ENCODE results near the gene B9D1. TPM values are rescaled to one million over a fixed set of nuclear protein-coding genes. Genes with fewer than 3 reads are reported as not detected.

The B9D1 gene
- total RNA-seq, 1 experiment from 2014 or later, result 33.8 TPM

DNA sequence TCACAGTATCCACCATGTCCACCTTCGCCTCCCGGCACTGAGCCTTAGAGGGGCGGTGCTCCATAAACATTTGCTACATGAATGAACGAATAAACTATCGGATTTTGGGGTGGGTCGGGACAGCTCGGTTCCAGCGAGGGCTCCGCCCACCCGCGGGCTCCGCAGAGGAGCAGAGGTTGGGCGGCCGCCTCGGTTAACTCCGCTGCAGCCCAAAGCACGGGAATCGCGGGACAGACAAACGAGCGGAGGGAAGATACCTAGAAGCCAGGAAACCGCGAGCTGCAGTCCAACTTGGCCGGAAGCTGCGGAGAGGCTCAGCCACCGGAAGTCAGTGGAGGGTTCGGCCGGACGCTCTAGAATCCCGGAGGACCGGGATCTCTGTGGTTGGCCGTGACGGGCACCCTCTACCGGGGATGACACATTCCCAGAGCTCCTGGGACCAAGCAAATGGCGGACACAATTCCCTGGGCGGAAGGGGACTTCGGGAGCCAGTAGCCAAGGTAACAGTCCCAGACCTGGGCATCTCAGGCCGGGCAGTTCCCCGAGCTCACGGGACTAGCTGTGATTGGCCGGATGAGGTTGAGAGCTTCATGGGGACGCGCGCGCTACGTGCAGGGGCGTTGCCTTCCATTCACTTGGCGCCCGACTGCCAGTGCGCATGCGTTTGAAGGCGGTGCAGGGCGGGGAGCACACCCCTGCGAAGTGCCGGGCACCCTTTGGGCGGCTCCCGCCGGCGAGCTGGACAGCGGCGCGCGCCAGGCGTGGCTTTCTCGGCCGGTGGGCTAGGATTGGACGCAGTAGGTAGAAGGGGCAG is 15.3 kb upstream of the B9D1 start:
- peak; percentile 99 for DNase-seq (ENCODE audit: low read depth)

DNA sequence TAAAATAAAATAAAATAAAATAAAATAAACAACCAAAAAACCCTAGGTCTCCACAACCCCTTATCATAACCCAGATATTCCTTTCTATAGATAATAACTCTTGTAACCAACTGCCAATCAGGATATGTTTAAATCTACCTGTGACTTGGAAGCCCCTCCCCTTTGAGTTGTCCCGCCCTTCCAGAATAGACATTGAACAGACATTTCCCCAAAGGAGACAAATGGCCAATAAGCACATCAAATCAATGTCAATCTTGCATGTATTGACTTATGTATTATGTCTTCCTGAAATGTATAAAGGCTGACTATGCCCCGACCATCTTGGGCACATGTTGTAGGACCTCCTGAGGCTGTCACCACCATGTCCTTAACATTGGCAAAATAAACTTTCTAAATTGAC is 14.3 kb upstream of the B9D1 start:
- no peak for DNase-seq (ENCODE audit: low read depth)

DNA sequence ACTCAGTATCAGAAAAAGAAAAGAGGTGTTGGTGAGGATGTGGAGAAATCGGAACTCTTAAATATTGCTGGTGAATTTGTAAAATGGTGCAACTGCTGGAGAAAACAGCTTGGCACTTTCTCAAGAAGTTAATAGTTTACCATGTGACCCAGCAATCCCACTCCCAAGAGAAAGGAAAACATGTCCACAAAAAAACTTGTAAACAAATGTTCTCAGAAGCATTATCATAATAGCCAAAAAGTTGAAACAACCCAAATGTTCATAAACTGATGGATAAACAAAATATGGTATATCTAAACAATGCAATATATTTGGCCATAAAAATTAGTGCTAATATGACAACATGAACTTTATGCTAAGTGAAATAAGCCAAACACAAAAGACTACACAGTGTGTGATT is 13.2 kb upstream of the B9D1 start:
- no peak for DNase-seq (ENCODE audit: low read depth)

GRCh38 chr17:19374136-19374535 is 11.6 kb upstream of the B9D1 start:
- no peak for DNase-seq (ENCODE audit: low read depth)

DNA sequence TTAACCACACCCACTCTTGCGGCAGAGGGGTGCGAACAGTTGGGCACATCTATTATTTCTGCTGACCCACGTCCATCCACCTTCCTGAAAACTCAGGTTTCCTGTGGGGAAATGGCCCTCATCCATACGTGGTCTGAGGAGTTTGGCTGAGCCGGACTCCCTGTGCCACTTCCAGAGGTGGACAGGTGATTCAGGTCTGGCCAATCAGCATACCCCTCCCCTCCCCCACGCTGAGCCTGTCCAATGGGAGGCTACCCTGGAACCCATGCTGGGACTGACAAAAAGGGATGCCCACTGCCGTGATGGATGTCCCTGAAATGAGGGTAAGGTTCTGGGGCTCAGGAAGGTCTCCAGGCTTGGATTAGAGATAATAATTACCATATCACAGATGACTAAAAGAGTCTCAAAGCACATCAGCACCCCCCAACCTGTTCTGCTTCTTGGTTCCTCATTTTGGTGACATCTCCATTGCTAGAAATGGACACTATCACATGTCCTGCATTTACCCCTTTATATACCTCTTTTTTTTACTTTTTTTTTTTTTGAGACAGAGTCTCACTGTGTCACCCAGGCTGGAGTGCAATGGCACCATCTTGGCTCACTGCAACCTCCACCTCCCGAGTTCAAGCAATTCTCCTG is 10.5 kb upstream of the B9D1 start:
- no peak for DNase-seq (ENCODE audit: low read depth)

- no peak for DNase-seq (ENCODE audit: low read depth)
Measured at GRCh38 chr17:19372439-19372838, 9.9 kb upstream of the B9D1 start.

DNA sequence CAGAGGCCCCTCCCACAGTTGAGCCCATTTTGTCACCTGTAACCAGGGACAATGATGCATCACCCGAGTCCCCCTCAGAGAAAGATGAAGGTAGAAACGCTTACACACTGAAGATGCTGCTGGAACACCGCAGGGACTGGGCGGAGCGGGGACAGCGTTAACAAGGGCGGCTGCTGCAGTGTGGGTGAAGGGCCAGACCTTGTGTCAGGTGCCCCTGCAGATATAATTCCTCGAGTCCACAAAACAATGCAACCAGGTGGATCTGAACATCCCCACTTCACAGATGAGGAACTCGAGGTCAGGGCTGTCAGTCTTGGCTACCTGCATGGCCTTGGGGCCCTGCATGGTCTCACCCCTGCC is 9.5 kb upstream of the B9D1 start:
- no peak for DNase-seq (ENCODE audit: low read depth)

DNA sequence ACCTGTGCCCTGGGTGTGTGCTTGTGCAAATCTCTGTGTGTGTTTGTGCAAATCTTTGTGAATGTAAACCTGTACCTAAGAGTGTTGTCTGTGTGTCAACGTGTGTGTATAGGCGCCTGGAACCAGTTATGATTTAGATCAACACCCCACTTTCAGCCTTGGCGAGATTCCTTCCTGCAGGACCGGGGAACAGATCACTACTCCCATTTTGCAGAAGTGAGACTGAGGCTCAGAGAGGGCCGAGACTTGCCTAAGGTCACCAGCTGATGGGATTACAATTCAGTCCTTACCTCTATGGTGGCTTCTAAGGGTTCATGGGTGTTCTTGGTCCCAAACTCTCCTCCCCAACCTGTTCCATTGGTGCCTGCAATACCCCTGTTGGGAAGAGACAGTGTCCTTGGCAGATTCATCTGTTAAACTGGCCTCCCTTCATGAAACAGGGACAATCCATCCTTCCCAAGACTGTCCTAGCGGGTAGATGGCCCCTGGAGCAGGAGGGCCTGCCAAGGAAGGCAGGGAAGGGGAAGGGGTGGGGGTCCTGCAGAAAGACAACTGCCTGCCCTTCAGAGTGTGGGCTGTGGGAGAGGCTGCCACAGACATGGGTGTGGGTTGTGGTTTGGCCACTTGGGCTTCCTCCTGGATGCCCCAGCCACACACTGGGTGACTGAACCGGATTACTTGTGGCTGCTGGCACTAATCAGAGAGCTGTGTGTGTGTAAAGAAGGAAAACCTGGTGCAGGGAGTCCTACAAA is 8.9 kb upstream of the B9D1 start:
- DNase-seq (ENCODE audit: low read depth), result no peak

GRCh38 chr17:19370493-19370960 is 8.0 kb upstream of the B9D1 start:
- peak; percentile 25 for DNase-seq (ENCODE audit: low read depth)

DNA sequence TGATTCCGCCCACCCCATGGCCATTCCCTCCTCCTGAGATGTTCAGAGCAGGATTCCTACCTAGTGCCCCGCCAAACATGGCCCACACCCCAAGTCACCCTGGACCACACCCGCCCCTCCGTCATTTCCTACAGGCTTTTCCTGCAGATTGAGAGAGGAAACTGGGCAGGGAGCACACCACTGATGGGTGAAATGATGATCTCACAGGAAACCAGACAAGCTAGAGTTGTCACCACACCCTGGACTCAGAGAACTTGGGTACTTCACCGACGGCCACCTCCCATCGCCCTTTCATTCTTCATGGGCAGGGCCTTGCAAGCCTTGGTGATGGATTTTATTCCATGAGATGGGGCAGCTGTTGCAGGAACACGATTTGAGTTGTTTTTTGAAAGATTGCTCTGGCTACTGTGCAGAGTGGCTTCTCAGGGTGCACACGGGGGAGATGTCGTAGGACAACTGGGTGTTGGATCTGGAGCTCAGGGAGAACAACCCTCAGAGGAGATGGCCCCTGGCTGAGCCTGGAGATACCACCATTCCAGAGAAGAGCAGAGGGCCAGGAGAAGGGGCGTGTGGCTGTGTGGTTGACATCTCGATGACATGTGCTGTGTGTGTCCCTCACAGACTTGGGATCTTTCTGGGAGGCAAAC is 7.4 kb upstream of the B9D1 start:
- no peak for DNase-seq (ENCODE audit: low read depth)

DNA sequence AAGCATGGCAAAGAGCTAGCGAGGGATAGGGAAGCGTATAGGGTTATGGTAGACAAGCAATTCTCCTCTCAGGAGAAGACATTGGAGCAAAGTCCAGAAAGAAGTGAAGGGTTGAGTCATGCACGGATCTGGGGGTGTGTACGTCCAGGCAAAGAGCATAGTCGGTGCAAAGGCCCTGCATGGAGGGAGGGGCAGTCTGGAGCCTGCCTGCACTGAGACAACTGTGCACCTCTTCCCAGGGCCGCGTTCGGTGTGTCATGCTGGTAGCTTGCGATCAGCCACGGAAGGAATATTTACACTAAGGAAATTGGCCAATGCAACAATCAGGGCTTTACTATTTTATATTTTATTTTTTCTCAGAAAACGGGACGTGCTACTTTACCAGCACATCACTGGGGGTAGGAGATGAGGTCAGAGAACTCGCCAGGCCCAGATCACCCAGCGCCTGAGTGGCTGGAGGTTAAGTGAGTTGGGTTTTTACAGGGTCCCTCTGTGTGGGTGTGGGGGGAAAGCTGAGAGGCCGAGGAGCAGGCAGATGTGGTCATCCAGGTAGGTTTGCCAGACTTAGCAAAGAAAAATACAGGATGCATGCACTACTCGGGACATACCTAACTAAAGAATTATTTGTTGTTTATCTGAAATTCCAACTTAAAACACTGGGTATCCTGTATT is 6.7 kb upstream of the B9D1 start:
- no peak for DNase-seq (ENCODE audit: low read depth)

GRCh38 chr17:19368229-19368628 is 5.7 kb upstream of the B9D1 start:
- DNase-seq (ENCODE audit: low read depth), result no peak

DNA sequence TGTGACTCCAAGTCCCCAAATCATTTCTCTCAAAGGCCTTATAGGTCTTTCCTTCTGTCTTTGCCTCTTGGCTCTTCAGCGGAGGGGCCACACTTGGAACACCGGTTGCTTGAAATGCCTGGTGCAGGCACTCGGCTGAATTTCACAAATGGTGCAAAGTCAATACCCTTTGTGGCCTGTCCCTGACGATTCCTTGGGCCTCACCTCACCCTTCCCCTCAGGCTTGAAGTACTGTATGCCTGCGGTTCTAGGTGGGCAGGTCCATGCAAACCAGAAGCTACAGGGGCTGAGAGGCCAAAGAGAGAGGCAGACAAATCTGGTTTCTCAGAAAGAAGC is 4.1 kb upstream of the B9D1 start:
- DNase-seq (ENCODE audit: low read depth), result no peak

- DNase-seq (ENCODE audit: low read depth), result no peak
Measured at GRCh38 chr17:19365833-19366636, 3.5 kb upstream of the B9D1 start.

GRCh38 chr17:19365499-19365817 is 2.9 kb upstream of the B9D1 start:
- DNase-seq (ENCODE audit: low read depth), result no peak

GRCh38 chr17:19364699-19365498 is 2.4 kb upstream of the B9D1 start:
- no peak for DNase-seq (ENCODE audit: low read depth)

GRCh38 chr17:19363460-19364035 is 1.0 kb upstream of the B9D1 start:
- no peak for DNase-seq (ENCODE audit: low read depth)

GRCh38 chr17:19363114-19363438 is 553 bp upstream of the B9D1 start:
- no peak for DNase-seq (ENCODE audit: low read depth)

GRCh38 chr17:19361944-19362276 is 613 bp downstream of the B9D1 start:
- DNase-seq (ENCODE audit: low read depth), result no peak

GRCh38 chr17:19361326-19361725 is 1.2 kb downstream of the B9D1 start:
- DNase-seq (ENCODE audit: low read depth), result no peak
